MG63 (cell line): ENCODE results near the gene PCMT1. TPM values are rescaled to one million over a fixed set of nuclear protein-coding genes. Genes with fewer than 3 reads are reported as not detected.

ENCODE experiments used
- DNase-seq: peaks from one replicate; pipeline ENCODE4 v3.0.0-alpha.2; 2020
- H3K27me3 ChIP-seq: fragments of 250-450 bp; sonication (Bioruptor Pico); 2 replicates; pipeline ENCODE4 v1.5.1; 2020; ENCODE audit warnings: mild to moderate bottlenecking, moderate library complexity
- H3K36me3 ChIP-seq: fragments of 250-450 bp; sonication (Bioruptor Pico); 2 replicates; pipeline ENCODE4 v1.5.1; 2020; ENCODE audit warnings: mild to moderate bottlenecking, moderate library complexity
- H3K4me3 ChIP-seq: fragments of 250-450 bp; sonication (Bioruptor Pico); 2 replicates; pipeline ENCODE4 v1.5.1; 2020; ENCODE audit warnings: mild to moderate bottlenecking, moderate library complexity
- H3K9me3 ChIP-seq: fragments of 250-450 bp; sonication (Bioruptor Pico); 2 replicates; pipeline ENCODE4 v1.5.1; 2020; ENCODE audit warnings: mild to moderate bottlenecking, moderate library complexity
- total RNA-seq: library from RNA; depleted of rRNA; stranded (reverse); fragments of >200 nt; shearing (Covaris generic); gene quantifications from 2 replicates; pipeline ENCODE4 v1.2.3, GENCODE V29; 2014; ENCODE audit warnings: low replicate concordance; rRNA removed

Gene PCMT1
- total RNA-seq, 1 experiment from 2014 or later, result 229 TPM

- H3K4me3 ChIP-seq, result peak overlapping the region; percentile 14
- H3K9me3 ChIP-seq, result no peaks in the 10 kb centered on the region
- DNase-seq, result no peak
- H3K27me3 ChIP-seq, result no peaks in the 10 kb centered on the region
- H3K36me3 ChIP-seq, result peaks cover 60% of the 10 kb centered on the region
These were observed 106.2 kb downstream of the PCMT1 start for GRCh38 chr6:149855741-149856140.

GRCh38 chr6:149856256-149856994 lies 106.9 kb downstream of the PCMT1 start:
- H3K36me3 ChIP-seq, result peaks cover 58% of the 10 kb centered on the region
- no peaks in the 10 kb centered on the region for H3K9me3 ChIP-seq
- H3K27me3 ChIP-seq, result no peaks in the 10 kb centered on the region
- DNase-seq, result no peak
- H3K4me3 ChIP-seq, result no peak overlapping the region; the same call in 1 of the 2 replicates

- no peak overlapping the region for H3K4me3 ChIP-seq
- H3K9me3 ChIP-seq, result no peaks in the 10 kb centered on the region
- no peaks in the 10 kb centered on the region for H3K27me3 ChIP-seq
- DNase-seq, result no peak
- peaks cover 51% of the 10 kb centered on the region for H3K36me3 ChIP-seq
These were observed 108.0 kb downstream of the PCMT1 start for GRCh38 chr6:149857541-149857940.

GRCh38 chr6:149859368-149859767 lies 109.8 kb downstream of the PCMT1 start:
- peak; percentile 79 for DNase-seq
- Histone ChIP-seq H3K4me3 (no peak overlapping the region), H3K27me3 (no peaks in the 10 kb centered on the region), H3K36me3 (peaks cover 41% of the 10 kb centered on the region), H3K9me3 (no peaks in the 10 kb centered on the region)

GRCh38 chr6:149859938-149860337 lies 110.4 kb downstream of the PCMT1 start:
- peaks cover 39% of the 10 kb centered on the region for H3K36me3 ChIP-seq
- no peak overlapping the region for H3K4me3 ChIP-seq
- H3K27me3 ChIP-seq, result no peaks in the 10 kb centered on the region
- H3K9me3 ChIP-seq, result no peaks in the 10 kb centered on the region
- DNase-seq, result no peak

GRCh38 chr6:149860513-149860833 lies 110.9 kb downstream of the PCMT1 start:
- Histone ChIP-seq H3K9me3 (no peaks in the 10 kb centered on the region), H3K4me3 (no peak overlapping the region; the same call in 1 of the 2 replicates), H3K36me3 (peaks cover 39% of the 10 kb centered on the region), H3K27me3 (no peaks in the 10 kb centered on the region)
- DNase-seq, result no peak

Other genes starting within 250 kb of the PCMT1 start
- gene PPIL4, start 203.7 kb upstream of the PCMT1 start, total RNA-seq, result 27.0 and 42.0 TPM in 2 replicates
- gene GINM1, start 183.4 kb upstream of the PCMT1 start, total RNA-seq, result 45.1 and 45.8 TPM in 2 replicates
- gene KATNA1, start 101.0 kb upstream of the PCMT1 start, total RNA-seq, result 26.9 and 34.1 TPM in 2 replicates
- 10.3 and 12.9 TPM in 2 replicates for gene LATS1, start 31.6 kb upstream of the PCMT1 start, total RNA-seq
- 24.5 and 53.9 TPM in 2 replicates for gene NUP43, start 3.2 kb upstream of the PCMT1 start, total RNA-seq
- 40.1 and 48.0 TPM in 2 replicates for gene LRP11, start 114.6 kb downstream of the PCMT1 start, total RNA-seq
- 2.8 and 5.7 TPM in 2 replicates for gene RAET1E, start 148.4 kb downstream of the PCMT1 start, total RNA-seq
- gene RAET1G, start 173.4 kb downstream of the PCMT1 start, total RNA-seq, result 3.2 TPM in 1 of 2 replicates, not detected in the other
- gene ULBP2, start 192.3 kb downstream of the PCMT1 start, total RNA-seq, result 2.2 and 7.4 TPM in 2 replicates
- gene ULBP1, start 214.2 kb downstream of the PCMT1 start, total RNA-seq, result 1.5 and 2.5 TPM in 2 replicates